Renal pelvis (tissue), 12 donors: ENCODE measurements around the gene ATP1B4. TPM values are rescaled to one million over a fixed set of nuclear protein-coding genes. Genes with fewer than 3 reads are reported as not detected.
A peak's percentile ranks its signal among the peaks of the same experiment; 100 is the strongest.
"Not testable (repeated sequence)": the region's sequence is repeated elsewhere in the genome, so short reads cannot be mapped to it uniquely, and the experiment has no call there.

Source experiments
- DNase-seq: peaks from one replicate; pipeline ENCODE4 v3.0.0-alpha.2; 2013
- long read RNA-seq, 16 experiments: transcript quantifications; one replicate each; lab custom pipeline, GENCODE V29; 2026
- polyA plus RNA-seq, 3 donors: library from polyadenylated mRNA; unstranded; fragments of 120-200 nt; gene quantifications; one replicate each; pipeline ENCODE4 v1.2.1, GENCODE V29; 2013; ENCODE audit not compliant: insufficient read length in 3 of 3

The ATP1B4 gene
- under 1 TPM in 1 of 3 donors, not detected in 2; 0.19 TPM for polyA plus RNA-seq
- long read RNA-seq, donor 1: 0 reads
- long read RNA-seq, donor 2: 0 reads
- long read RNA-seq, donor 3: 0 reads
- long read RNA-seq, donor 4: 0 reads
- long read RNA-seq, donor 5: 0 reads
- long read RNA-seq, donor 6: 0 reads
- long read RNA-seq, donor 7: 0 reads
- long read RNA-seq, donor 8: 0 reads
- long read RNA-seq, donor 9: 0 reads
- long read RNA-seq, donor 10, partial matches to known transcripts: 0 of 1 reads
- long read RNA-seq, donor 10, other reads (novel, unspliced or antisense): 0 of 1 reads
- long read RNA-seq, donor 11: 0 reads
- long read RNA-seq, donor 12: 0 reads
- long read RNA-seq, donor 13: 0 reads
- long read RNA-seq, donor 14: 0 reads
- long read RNA-seq, donor 15, partial matches to known transcripts: 200 of 218 reads
- long read RNA-seq, donor 15, other reads (novel, unspliced or antisense): 18 of 218 reads
- long read RNA-seq, donor 16: 0 reads

- DNase-seq: no peak
Observed at GRCh38 chrX:120361764-120362305, at the start of gene ATP1B4. ATP1B4 (plus strand) TSS chrX:120362089; CDS start chrX:120362169, 80 bp downstream.

GRCh38 chrX:120315776-120316175 is 46.1 kb upstream of the ATP1B4 start:
- no peak for DNase-seq

GRCh38 chrX:120316587-120317283 is 45.2 kb upstream of the ATP1B4 start:
- no peak for DNase-seq

GRCh38 chrX:120318411-120318810 is 43.5 kb upstream of the ATP1B4 start:
- DNase-seq: no peak

GRCh38 chrX:120321520-120322281 is 40.2 kb upstream of the ATP1B4 start:
- DNase-seq: no peak

GRCh38 chrX:120331116-120331515 is 30.8 kb upstream of the ATP1B4 start:
- no peak for DNase-seq

- no peak for DNase-seq
Observed at GRCh38 chrX:120332394-120332793, 29.5 kb upstream of the ATP1B4 start.

- DNase-seq: no peak
Observed at GRCh38 chrX:120334151-120334550, 27.7 kb upstream of the ATP1B4 start.

GRCh38 chrX:120334603-120335002 is 27.3 kb upstream of the ATP1B4 start:
- no peak for DNase-seq

GRCh38 chrX:120335289-120335688 is 26.6 kb upstream of the ATP1B4 start:
- no peak for DNase-seq

- no peak for DNase-seq
Observed at GRCh38 chrX:120336899-120337298, 25.0 kb upstream of the ATP1B4 start.

- not testable (repeated sequence) for DNase-seq
Observed at GRCh38 chrX:120344566-120344965, 17.3 kb upstream of the ATP1B4 start.

- DNase-seq: no peak
Observed at GRCh38 chrX:120350450-120351138, 11.3 kb upstream of the ATP1B4 start.

GRCh38 chrX:120356084-120356483 is 5.8 kb upstream of the ATP1B4 start:
- no peak for DNase-seq

GRCh38 chrX:120357186-120357585 is 4.7 kb upstream of the ATP1B4 start:
- DNase-seq: no peak

GRCh38 chrX:120358737-120359456 is 3.0 kb upstream of the ATP1B4 start:
- DNase-seq: peak; percentile 23

- no peak for DNase-seq
Observed at GRCh38 chrX:120365320-120365719, 3.4 kb downstream of the ATP1B4 start.

- no peak for DNase-seq
Observed at GRCh38 chrX:120365968-120366367, 4.1 kb downstream of the ATP1B4 start.

- no peak for DNase-seq
Observed at GRCh38 chrX:120366794-120367193, 4.9 kb downstream of the ATP1B4 start.

GRCh38 chrX:120367402-120368109 is 5.7 kb downstream of the ATP1B4 start:
- no peak for DNase-seq
